Activated CD4-positive, CD25-positive, alpha-beta regulatory T cell treated with anti-CD3 and anti-CD28 coated beads, Interleukin-2, amount 50 U/mL, for 16 hours (primary cell): Measurements from ENCODE around the gene GPR84.
A peak's percentile ranks its signal among the peaks of the same experiment; 100 is the strongest.
"Not testable (repeated sequence)": the region's sequence is repeated elsewhere in the genome, so short reads cannot be mapped to it uniquely, and the experiment has no call there.

Source experiments
- DNase-seq: peaks from one replicate; pipeline ENCODE4 v3.0.0-alpha.2; 2020; ENCODE audit warnings: low read depth, low spot score

Gene GPR84

DNA sequence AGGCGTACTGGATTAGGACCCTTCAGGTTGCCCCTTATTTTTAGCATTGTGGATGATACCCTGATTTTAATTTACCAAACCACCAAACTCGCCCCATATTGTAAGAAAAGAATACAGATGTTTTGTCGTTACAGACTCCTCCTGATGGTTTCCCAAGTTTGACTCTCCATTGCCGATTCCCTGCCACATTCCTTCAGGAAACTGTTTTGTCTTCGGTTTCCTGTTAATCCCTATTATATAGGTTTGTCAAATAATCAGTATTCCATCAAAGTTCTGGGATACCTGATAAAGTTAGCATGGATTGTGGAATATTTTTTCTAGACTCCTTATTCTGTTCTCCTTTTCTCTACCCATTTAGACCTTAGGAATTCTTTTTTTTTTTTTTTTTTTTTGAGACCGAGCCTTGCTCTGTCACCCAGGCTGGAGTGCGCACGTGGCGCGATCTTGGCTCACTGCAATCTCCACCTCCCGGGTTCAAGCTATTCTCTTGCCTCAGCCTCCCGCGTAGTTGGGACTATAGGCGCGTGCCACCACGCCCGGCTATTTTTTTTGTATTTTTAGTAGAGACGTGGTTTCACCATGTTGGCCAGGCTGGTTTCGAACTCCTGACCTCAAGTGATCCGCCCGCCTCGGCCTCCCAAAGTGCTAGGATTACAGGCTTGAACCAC, 38.7 kb downstream of the GPR84 start:
- DNase-seq: not testable (repeated sequence)

DNA sequence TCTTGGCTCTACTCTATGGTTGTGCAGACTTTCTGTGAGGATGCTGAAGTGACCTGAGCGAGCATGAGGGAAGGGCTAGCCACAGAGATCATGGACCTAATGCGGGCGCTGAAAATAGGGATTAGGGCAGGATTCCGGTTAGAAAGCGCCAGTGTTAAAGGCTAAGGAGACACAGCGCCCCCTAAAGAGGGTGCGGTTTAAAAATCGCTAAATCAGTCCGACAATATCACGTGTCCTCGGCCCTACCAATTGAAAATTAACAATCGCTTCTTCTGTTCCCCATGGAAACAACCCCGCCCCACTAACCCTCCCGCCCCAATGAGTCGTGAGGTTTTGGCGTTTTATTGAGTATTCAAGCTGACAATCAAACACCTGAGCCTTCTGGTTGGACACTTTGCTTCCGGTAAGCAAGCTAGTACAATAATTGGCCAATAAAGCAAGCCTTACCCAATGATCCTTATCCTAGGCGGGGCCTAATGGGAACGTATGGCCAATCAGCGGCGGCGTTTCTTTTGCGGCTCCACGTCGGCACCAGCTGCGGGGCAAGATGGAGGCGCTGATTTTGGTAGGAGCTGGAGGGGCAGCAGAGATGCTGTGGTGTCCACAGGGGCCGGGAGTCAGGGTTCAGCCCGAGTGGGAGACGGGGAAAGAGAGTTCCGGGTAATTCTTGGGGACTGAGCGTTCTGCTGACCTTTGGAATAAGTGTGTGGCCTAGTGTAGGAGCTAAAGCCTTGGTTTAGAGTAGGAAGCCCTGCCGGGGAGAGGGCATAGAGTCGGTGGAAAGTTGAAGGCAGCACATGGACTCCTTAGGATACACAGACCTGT, 39.5 kb downstream of the GPR84 start, which contains the start of gene COPZ1:
TSS of gene COPZ1 (plus strand) at position 515 of the 825 bp plus-strand sequence. CDS start at position 548, 33 bp downstream.
- DNase-seq: peak; percentile 89

DNA sequence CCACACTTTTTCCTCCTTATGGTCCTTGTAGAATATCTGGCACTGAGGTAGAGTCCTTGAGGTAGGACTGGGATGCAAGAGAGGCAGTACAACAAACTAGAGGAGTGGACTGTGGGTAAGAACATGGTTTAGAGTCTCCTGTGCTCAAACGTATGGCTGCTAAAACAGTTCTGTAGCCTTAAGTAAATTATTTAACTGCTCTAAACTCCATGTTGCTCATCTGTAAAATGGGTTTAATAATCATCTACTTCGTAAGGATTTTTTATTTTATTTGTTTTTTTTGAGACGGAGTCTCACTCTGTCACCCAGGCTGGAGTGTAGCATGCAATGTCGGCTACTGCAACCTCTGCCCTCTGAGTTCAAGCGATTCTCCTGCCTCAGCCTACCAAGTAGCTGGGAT, 42.9 kb downstream of the GPR84 start:
- no peak for DNase-seq
